Activated CD4-positive, alpha-beta memory T cell treated with anti-CD3 and anti-CD28 coated beads for 36 hours (primary cell): Measurements from ENCODE around the gene CA10. TPM values are rescaled to one million over a fixed set of nuclear protein-coding genes. Genes with fewer than 3 reads are reported as not detected.

Experiments
- CTCF ChIA-PET: fragments of 350-600 bp; sonication (Branson Sonifier 250); formaldehyde crosslinking; loops from one replicate; lab custom pipeline; 2021; ENCODE audit warnings: antibody characterized with exemption, inconsistent platforms; lab: Charles Lee
- POLR2A ChIA-PET: fragments of 350-600 bp; sonication (Branson Sonifier 250); formaldehyde crosslinking; loops from one replicate; lab custom pipeline; 2021; ENCODE audit warnings: antibody characterized with exemption; lab: Charles Lee
- DNase-seq: peaks from one replicate; pipeline ENCODE4 v3.0.0-alpha.2; 2020
- H3K27ac Mint-ChIP-seq: one replicate; pipeline ENCODE4 v1.8.0; 2021; ENCODE audit warnings: mixed read lengths
- H3K27me3 Mint-ChIP-seq: one replicate; pipeline ENCODE4 v1.8.0; 2021; ENCODE audit warnings: mixed read lengths
- H3K36me3 Mint-ChIP-seq: one replicate; pipeline ENCODE4 v1.8.0; 2021; ENCODE audit warnings: mixed read lengths
- H3K4me1 Mint-ChIP-seq: one replicate; pipeline ENCODE4 v1.8.0; 2021; ENCODE audit warnings: low read depth, mixed read lengths
- H3K4me3 Mint-ChIP-seq: one replicate; pipeline ENCODE4 v1.8.0; 2021; ENCODE audit warnings: mild to moderate bottlenecking, mixed read lengths
- H3K9me3 Mint-ChIP-seq: one replicate; pipeline ENCODE4 v1.8.0; 2021; ENCODE audit warnings: mixed read lengths
- intact Hi-C: fragments of 100-400 bp; cut with micrococcal nuclease; formaldehyde crosslinking; loops from one replicate; pipeline ENCODE4 v1.15.1; 2023
- total RNA-seq, 2 experiments: library from RNA; stranded (reverse); gene quantifications; one replicate each; pipeline ENCODE4 v1.2.3, GENCODE V29; 2021

The CA10 gene
- total RNA-seq, 2 experiments from 2014 or later = not detected

DNA sequence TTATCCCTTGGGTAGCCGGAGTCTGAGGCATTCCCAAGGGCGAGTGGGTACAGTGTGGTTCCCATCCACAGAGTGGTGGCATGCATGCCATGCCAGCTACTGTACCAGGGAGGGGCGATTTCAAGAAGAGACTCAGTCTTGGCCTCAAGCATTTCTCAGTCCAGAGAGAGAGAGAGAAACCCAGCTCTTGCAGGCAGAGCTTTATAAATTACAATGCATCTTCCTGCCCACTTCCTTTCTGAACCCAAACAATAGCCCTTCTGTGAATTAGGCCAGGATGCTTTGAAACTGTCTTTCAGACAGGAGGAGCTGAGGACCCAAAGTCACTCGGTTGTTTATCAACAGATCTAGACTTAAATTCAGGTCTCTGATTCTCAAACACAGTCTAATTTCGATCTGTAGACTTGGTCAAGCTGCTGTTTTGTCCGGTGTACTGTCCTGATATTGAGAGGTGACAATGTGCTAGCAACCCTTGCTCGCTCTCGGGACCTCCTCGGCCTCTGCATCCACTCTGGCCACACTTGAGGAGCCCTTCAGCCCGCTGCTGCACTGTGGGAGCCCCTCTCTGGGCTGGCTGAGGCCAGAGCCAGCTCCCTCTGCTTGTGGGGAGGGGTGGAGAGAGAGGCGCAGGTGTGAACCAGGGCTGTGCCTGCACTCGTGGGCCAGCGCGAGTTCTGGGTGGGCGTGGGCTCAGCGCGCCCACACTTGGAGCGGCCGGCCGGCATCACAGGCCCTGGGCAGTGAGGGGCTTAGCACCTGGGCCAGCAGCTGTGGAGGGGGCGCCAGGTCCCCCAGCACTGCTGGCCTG, 490.2 kb downstream of the CA10 start:
- CTCF ChIA-PET = no interaction called here
- intact Hi-C loops = no loop called here
- H3K36me3 Mint-ChIP-seq = no peaks in the 10 kb centered on the region
- H3K27me3 Mint-ChIP-seq = peaks cover 5% of the 10 kb centered on the region
- no peak overlapping the region for H3K4me3 Mint-ChIP-seq
- no peak for DNase-seq
- no peaks in the 10 kb centered on the region for H3K9me3 Mint-ChIP-seq
- POLR2A ChIA-PET = no interaction called here
- no peak overlapping the region for H3K27ac Mint-ChIP-seq
- H3K4me1 Mint-ChIP-seq = no peaks in the 10 kb centered on the region

DNA sequence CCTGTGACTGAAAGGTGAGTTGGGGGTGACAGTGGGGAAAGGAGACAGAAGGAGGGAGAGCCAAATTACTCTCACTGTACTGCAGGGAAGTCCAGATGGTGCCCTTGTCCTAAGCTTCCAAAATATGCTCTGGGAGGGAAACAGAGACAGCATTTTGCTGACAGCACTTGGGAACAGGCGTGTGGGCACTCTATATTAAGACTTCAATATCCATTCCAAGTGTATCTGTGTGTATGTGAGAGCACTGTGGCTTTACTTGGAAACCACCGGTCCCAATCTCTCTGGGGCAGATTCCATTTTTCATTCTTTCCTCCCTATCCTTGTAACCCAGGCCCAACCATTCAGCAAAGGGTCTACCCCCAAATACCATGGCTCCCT, 490.8 kb downstream of the CA10 start:
- Mint-ChIP-seq H3K4me3 (no peak overlapping the region), H3K4me1 (no peaks in the 10 kb centered on the region), H3K27me3 (peaks cover 7% of the 10 kb centered on the region), H3K9me3 (no peaks in the 10 kb centered on the region), H3K27ac (no peak overlapping the region), H3K36me3 (no peaks in the 10 kb centered on the region)
- intact Hi-C loops = no loop called here
- CTCF ChIA-PET = no interaction called here
- DNase-seq = no peak
- POLR2A ChIA-PET = no interaction called here

DNA sequence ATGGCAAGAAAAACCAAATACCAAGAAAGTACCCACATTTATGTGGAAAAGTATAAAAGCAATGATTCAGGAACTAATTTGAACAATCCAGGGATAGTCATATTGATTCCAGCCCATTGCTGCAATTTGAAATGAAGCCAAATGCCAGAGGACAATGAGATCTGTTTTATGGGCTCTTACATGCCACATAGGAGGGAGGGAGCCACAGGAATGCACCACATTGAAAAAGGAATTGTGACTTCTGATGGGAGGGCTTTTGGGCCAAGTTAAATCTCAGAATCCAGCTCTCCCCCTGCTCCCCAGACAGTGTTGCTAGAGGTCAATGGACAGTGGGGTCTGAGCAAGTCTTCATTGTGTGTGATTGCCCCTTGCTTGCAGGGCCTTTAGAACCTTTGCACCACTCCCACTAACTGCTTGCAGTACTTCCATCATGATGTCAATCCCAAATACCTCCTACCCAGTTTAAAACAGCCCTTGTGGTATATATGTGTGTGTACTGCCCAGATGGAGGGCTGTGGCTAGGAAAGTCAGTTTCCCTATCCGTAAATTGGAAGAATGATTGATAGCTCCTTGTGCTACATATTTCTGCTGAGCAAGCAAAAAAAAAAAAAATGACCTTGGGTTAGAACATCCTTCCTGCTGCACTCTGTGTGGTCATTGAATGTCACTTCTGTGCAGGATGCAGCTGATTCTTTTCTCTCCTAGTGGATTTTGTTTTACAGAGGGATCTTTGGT, 491.4 kb downstream of the CA10 start:
- intact Hi-C loops = no loop called here
- Mint-ChIP-seq H3K4me3 (no peak overlapping the region), H3K27ac (no peak overlapping the region), H3K4me1 (no peaks in the 10 kb centered on the region), H3K9me3 (no peaks in the 10 kb centered on the region), H3K36me3 (no peaks in the 10 kb centered on the region), H3K27me3 (peaks cover 7% of the 10 kb centered on the region)
- no peak for DNase-seq
- CTCF ChIA-PET = no interaction called here
- POLR2A ChIA-PET = no interaction called here

- POLR2A ChIA-PET = no interaction called here
- no peaks in the 10 kb centered on the region for H3K36me3 Mint-ChIP-seq
- intact Hi-C loops = no loop called here
- CTCF ChIA-PET = no interaction called here
- no peaks in the 10 kb centered on the region for H3K4me1 Mint-ChIP-seq
- no peak overlapping the region for H3K4me3 Mint-ChIP-seq
- no peaks in the 10 kb centered on the region for H3K9me3 Mint-ChIP-seq
- DNase-seq = no peak
- no peak overlapping the region for H3K27ac Mint-ChIP-seq
- peaks cover 3% of the 10 kb centered on the region for H3K27me3 Mint-ChIP-seq
Observed at GRCh38 chr17:51662204-51663056, 496.1 kb downstream of the CA10 start.

DNA sequence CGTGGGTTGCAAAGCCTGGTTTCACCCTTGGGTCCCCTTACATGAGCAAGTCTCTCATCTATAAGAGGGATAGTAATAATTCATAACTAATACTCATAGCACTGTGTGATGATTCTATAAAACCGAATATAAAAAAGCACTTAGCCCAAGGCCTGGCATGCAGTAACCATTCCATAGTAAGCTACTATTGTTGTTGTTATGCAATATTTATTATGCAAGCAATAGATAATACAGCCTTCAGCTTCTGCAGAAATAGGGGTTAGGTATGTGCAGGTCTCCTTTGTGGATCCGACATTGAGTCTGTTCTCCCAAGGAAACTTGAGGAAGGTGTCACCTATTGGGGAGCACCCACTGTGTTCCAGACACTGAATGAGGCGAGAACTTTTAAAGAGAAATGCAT, 497.1 kb downstream of the CA10 start:
- intact Hi-C loops = no loop called here
- H3K9me3 Mint-ChIP-seq = no peaks in the 10 kb centered on the region
- ChIA-PET POLR2A (interaction anchor here (0.6 kb wide), 1 partner anchor 19 kb away, joined by 7 read pairs; no protein-coding TSS in a partner anchor), CTCF (no interaction called here)
- no peaks in the 10 kb centered on the region for H3K4me1 Mint-ChIP-seq
- H3K4me3 Mint-ChIP-seq = no peak overlapping the region
- H3K27ac Mint-ChIP-seq = no peak overlapping the region
- no peaks in the 10 kb centered on the region for H3K36me3 Mint-ChIP-seq
- DNase-seq = no peak
- H3K27me3 Mint-ChIP-seq = peaks cover 5% of the 10 kb centered on the region

GRCh38 chr17:51660266-51660665, 498.2 kb downstream of the CA10 start:
- no peaks in the 10 kb centered on the region for H3K4me1 Mint-ChIP-seq
- H3K4me3 Mint-ChIP-seq = no peak overlapping the region
- no peaks in the 10 kb centered on the region for H3K9me3 Mint-ChIP-seq
- POLR2A ChIA-PET = no interaction called here
- CTCF ChIA-PET = no interaction called here
- no peak for DNase-seq
- H3K36me3 Mint-ChIP-seq = no peaks in the 10 kb centered on the region
- peaks cover 6% of the 10 kb centered on the region for H3K27me3 Mint-ChIP-seq
- intact Hi-C loops = no loop called here
- no peak overlapping the region for H3K27ac Mint-ChIP-seq

DNA sequence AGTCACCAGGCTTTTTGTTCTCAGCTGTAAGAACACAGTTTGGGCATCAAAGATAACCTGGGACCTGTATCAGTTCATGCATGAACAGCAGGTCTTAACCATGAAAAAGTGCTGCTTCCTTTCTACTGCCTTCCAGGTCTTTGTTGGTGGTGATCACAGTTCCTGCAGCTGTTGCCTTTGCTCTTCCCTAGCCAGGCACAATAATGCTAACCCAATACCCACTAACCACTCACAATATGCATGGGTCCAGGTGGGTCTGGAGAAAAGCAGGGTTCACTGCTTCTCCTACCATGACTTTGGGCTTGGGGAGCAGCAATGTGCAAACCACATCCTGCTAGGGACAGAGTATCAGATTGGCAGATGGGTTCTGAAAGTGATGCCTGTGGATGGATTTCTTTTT, 501.3 kb downstream of the CA10 start:
- CTCF ChIA-PET = no interaction called here
- H3K9me3 Mint-ChIP-seq = no peaks in the 10 kb centered on the region

DNA sequence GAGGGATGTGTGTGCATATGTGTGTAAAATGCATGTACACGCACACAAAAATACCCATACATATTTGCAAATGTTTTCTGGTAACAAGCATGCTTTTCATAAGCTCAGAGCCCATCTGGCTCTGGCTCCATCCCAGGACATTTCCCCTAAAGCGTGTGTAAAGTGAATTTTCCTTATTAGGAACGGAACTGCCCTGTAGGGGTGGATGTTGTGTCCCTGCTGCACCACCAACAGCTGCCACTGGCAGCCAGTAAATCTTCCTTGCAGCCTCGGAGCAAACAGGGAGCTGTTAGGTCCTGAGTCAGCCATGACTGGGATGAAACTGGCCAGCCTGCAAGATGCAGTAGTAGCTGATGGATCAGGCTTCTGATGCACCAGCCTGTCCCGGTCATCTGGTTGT, 504.6 kb downstream of the CA10 start:
- CTCF ChIA-PET = no interaction called here
- H3K9me3 Mint-ChIP-seq = no peaks in the 10 kb centered on the region
- POLR2A ChIA-PET = no interaction called here
- peaks cover 19% of the 10 kb centered on the region for H3K27me3 Mint-ChIP-seq
- no peaks in the 10 kb centered on the region for H3K4me1 Mint-ChIP-seq
- intact Hi-C loops = no loop called here
- no peak for DNase-seq
- no peak overlapping the region for H3K4me3 Mint-ChIP-seq
- no peak overlapping the region for H3K27ac Mint-ChIP-seq
- no peaks in the 10 kb centered on the region for H3K36me3 Mint-ChIP-seq

More for the DNA sequence above, 501.3 kb downstream of the CA10 start:
- no peak overlapping the region for H3K27ac Mint-ChIP-seq
- intact Hi-C loops = no loop called here
- H3K27me3 Mint-ChIP-seq = peaks cover 10% of the 10 kb centered on the region
- DNase-seq = no peak
- no peaks in the 10 kb centered on the region for H3K4me1 Mint-ChIP-seq
- no peak overlapping the region for H3K4me3 Mint-ChIP-seq
- POLR2A ChIA-PET = no interaction called here
- H3K36me3 Mint-ChIP-seq = no peaks in the 10 kb centered on the region

- Mint-ChIP-seq H3K9me3 (no peaks in the 10 kb centered on the region), H3K4me1 (no peaks in the 10 kb centered on the region), H3K4me3 (no peak overlapping the region), H3K27me3 (peaks cover 26% of the 10 kb centered on the region), H3K36me3 (no peaks in the 10 kb centered on the region), H3K27ac (no peak overlapping the region)
- DNase-seq = no peak
- POLR2A ChIA-PET = no interaction called here
- intact Hi-C loops = no loop called here
- CTCF ChIA-PET = no interaction called here
Observed at GRCh38 chr17:51652529-51652928, 506.0 kb downstream of the CA10 start.

DNA sequence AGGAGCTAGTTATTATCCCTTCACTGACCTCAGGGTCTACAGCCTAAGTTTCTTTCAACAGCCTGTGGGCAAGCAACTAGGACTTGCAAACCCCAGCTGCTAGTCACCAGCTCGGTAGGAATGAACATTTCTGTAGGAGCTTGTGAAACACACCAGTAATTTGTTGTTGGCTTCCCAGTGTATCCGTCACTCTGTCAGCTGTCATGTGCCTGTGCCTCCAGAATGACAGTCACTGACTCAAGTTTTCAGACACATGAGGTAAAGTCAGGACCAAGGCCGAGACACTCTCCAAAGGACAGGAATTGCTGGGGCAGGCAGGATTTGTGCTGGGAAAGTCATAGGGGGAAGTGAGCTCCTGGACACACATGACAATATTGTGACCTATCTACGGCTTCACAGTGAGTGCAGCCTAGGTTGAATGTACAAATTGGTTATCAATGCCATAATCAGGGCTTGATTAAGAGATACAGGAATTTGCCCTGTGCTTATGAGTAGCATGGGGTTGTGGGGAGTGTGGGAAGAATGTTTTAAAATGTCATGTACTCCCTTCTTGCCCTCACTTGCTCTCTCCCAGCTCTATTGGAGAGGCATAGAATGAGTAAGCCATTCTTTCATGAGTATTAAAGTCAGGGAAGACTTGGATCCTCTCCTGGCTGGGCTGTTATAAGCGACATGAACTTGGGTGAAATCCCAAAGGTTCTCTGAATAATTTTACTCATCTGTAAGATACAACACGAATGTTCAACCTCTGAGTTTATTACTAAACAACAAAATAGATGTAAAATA, 506.8 kb downstream of the CA10 start:
- POLR2A ChIA-PET = no interaction called here
- Mint-ChIP-seq H3K27me3 (peaks cover 24% of the 10 kb centered on the region), H3K4me3 (no peak overlapping the region), H3K4me1 (no peaks in the 10 kb centered on the region), H3K27ac (no peak overlapping the region), H3K9me3 (no peaks in the 10 kb centered on the region), H3K36me3 (no peaks in the 10 kb centered on the region)
- CTCF ChIA-PET = interaction anchor here (0.8 to 1.2 kb wide), 2 partner anchors 12 to 191 kb away, joined by 3 read pairs; no protein-coding TSS in a partner anchor
- intact Hi-C loops = no loop called here
- DNase-seq = no peak

DNA sequence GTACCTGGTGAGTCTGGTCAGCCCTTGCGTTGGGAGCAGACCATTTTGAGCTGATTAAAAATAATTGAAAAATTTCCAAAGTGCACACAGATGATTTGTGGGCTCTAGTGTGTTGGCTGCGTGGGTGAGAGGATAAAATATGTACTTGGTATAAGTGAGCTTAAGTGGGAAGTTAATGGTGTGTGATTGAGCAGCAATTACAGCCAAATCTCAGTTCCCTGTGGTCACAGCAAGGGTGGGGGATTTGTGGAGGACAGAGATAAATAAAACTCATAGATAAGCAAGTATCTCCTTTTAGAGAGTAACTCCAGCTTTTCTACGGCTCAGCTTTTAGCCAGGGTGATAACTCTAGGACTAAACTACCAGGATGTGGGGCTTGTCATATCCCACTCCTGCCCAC, 507.7 kb downstream of the CA10 start:
- ChIA-PET POLR2A (no interaction called here), CTCF (interaction anchor here (0.6 to 1.2 kb wide), 2 partner anchors 55 to 190 kb away, joined by 3 read pairs; no protein-coding TSS in a partner anchor)
- intact Hi-C loops = no loop called here
- no peak overlapping the region for H3K4me3 Mint-ChIP-seq
- no peak for DNase-seq
- no peaks in the 10 kb centered on the region for H3K4me1 Mint-ChIP-seq
- no peaks in the 10 kb centered on the region for H3K36me3 Mint-ChIP-seq
- no peaks in the 10 kb centered on the region for H3K9me3 Mint-ChIP-seq
- H3K27me3 Mint-ChIP-seq = peaks cover 25% of the 10 kb centered on the region
- H3K27ac Mint-ChIP-seq = no peak overlapping the region
